Stomach (tissue), 9 donors: ENCODE measurements around the gene GRIK1. TPM values are rescaled to one million over a fixed set of nuclear protein-coding genes. Genes with fewer than 3 reads are reported as not detected.
A peak's percentile ranks its signal among the peaks of the same experiment; 100 is the strongest.

Experiments
- DNase-seq, 2 donors: peaks; one replicate each; pipeline versions ENCODE4 v3.0.0 to v3.0.0-alpha.2; 2013 to 2019
- H3K27ac ChIP-seq, 5 donors: fragments of 200-600 bp in 4 of 5; sonication (generic) in 4 of 5; one replicate each; pipeline ENCODE4 v1.5.1; 2013 to 2019; ENCODE audit warnings: mild to moderate bottlenecking in 1 of 5, moderate library complexity in 1 of 5
- H3K27me3 ChIP-seq, 3 donors: fragments of 200-600 bp; sonication (generic); one replicate each; pipeline ENCODE4 v1.5.1; 2017 to 2019; ENCODE audit warnings: mixed run types in 1 of 3
- H3K36me3 ChIP-seq, 4 donors: fragments of 200-600 bp; sonication (generic); 1 replicate in 3 of 4; 2 replicates in 1 of 4; pipeline ENCODE4 v1.5.1; 2016 to 2019
- H3K4me1 ChIP-seq, 4 donors: fragments of 200-600 bp; sonication (generic); one replicate each; pipeline ENCODE4 v1.5.1; 2016 to 2019
- H3K4me3 ChIP-seq, 4 donors: fragments of 200-600 bp; sonication (generic) in 3 of 4; one replicate each; pipeline ENCODE4 v1.5.1; 2016 to 2019; ENCODE audit warnings: mild to moderate bottlenecking in 1 of 4
- H3K9me3 ChIP-seq, 4 donors: fragments of 200-600 bp; sonication (generic); one replicate each; pipeline ENCODE4 v1.5.1; 2016 to 2019
- EP300 ChIP-seq: sonication (generic); formaldehyde crosslinking; IDR thresholded peaks from one replicate; pipeline ENCODE4 v1.6.1; 2017; ENCODE audit warnings: antibody characterized with exemption
- POLR2A ChIP-seq, 4 donors: fragments of 450-650 bp; IDR thresholded peaks; one replicate each; pipeline ENCODE4 v1.6.1; 2016; ENCODE audit warnings: antibody characterized with exemption in 4 of 4, control low read depth in 2 of 4, mild to moderate bottlenecking in 1 of 4, moderate library complexity in 1 of 4
- POLR2AphosphoS5 ChIP-seq, 3 donors: sonication (generic); formaldehyde crosslinking; IDR thresholded peaks; one replicate each; pipeline ENCODE4 v1.6.1; 2016; ENCODE audit warnings: antibody characterized with exemption in 3 of 3
- WGBS, 5 donors: extraction: QIAGEN DNeasy Blood & Tissue Kit in 3 of 5; methylation state at CpG; one replicate each; pipeline versions ENCODE4 v1.1.5 to v1.1.7; 2013 to 2018; 5-methylcytosine and 5-hydroxymethylcytosine counted together
- intact Hi-C: fragments of 100-400 bp; cut with DNase I; formaldehyde crosslinking; loops from one replicate; pipeline ENCODE4 v1.15.1; 2023; ENCODE audit warnings: low total_unique reads
- polyA plus RNA-seq, 3 donors: library from polyadenylated mRNA; stranded (reverse); fragments of 200-250 nt; gene quantifications; one replicate each; pipeline ENCODE4 v1.2.3, GENCODE V29; 2013
- total RNA-seq, 5 donors: library from RNA; depleted of rRNA; stranded (reverse); fragments of >200 nt; gene quantifications; one replicate each; pipeline versions ENCODE4 v1.1.0 to v1.2.3, GENCODE V29; 2014 to 2016
- TF ChIP-seq, protein P1 (sequence below), 7 experiments: fragments of 450-650 bp in 4 of 7; fragments of 200-600 bp in 3 of 7; sonication (generic) in 3 of 7; IDR thresholded peaks; one replicate each; pipeline ENCODE4 v1.5.1; 2016 to 2019; ENCODE audit warnings: antibody characterized with exemption in 7 of 7, control low read depth in 2 of 7, mild to moderate bottlenecking in 1 of 7
- donor health status: healthy with polysubstance abuse.
- donor health status: Bipolar disorder and iron deficiency.
- donor health status: healthy.

The GRIK1 gene
- total and polyA plus RNA-seq, 8 donors = 0.06 to 1.5 (median 0.66) TPM; not detected in 4

GRCh38 chr21:29546071-29546470 is 393.7 kb downstream of the GRIK1 start:
- 92 to 97% (median 93%) methylated on average over 3 of the region's 3 CpGs for WGBS, 5 donors
- H3K4me1 ChIP-seq = no peaks in the 10 kb centered on the region
- DNase-seq = no peak
- no peak for TF ChIP-seq POLR2A (IDR thresholded peaks at IDR 0.05)
- TF ChIP-seq EP300 = no peak
- H3K4me3 ChIP-seq = no peak overlapping the region
- no peaks in the 10 kb centered on the region for H3K9me3 ChIP-seq
- H3K27ac ChIP-seq = no peak overlapping the region
- intact Hi-C loops = no loop called here
- H3K36me3 ChIP-seq = no peaks in the 10 kb centered on the region
- no peaks in the 10 kb centered on the region for H3K27me3 ChIP-seq

- peak in 1 of 2 donors; percentile 13 for DNase-seq
- no peaks in the 10 kb centered on the region for H3K4me1 ChIP-seq
- WGBS, 5 donors = 18 to 58% (median 54%) methylated on average over 1 of the region's 1 CpG
- H3K4me3 ChIP-seq = no peak overlapping the region
- no peaks in the 10 kb centered on the region for H3K36me3 ChIP-seq
- peaks cover 0 to 13% (median 0%) of the 10 kb centered on the region in 4 donors for H3K9me3 ChIP-seq
- TF ChIP-seq EP300 (no peak), POLR2AphosphoS5 (IDR thresholded peaks at IDR 0.05) (no peak), POLR2A (IDR thresholded peaks at IDR 0.05) (no peak)
- TF ChIP-seq, protein P1, sequence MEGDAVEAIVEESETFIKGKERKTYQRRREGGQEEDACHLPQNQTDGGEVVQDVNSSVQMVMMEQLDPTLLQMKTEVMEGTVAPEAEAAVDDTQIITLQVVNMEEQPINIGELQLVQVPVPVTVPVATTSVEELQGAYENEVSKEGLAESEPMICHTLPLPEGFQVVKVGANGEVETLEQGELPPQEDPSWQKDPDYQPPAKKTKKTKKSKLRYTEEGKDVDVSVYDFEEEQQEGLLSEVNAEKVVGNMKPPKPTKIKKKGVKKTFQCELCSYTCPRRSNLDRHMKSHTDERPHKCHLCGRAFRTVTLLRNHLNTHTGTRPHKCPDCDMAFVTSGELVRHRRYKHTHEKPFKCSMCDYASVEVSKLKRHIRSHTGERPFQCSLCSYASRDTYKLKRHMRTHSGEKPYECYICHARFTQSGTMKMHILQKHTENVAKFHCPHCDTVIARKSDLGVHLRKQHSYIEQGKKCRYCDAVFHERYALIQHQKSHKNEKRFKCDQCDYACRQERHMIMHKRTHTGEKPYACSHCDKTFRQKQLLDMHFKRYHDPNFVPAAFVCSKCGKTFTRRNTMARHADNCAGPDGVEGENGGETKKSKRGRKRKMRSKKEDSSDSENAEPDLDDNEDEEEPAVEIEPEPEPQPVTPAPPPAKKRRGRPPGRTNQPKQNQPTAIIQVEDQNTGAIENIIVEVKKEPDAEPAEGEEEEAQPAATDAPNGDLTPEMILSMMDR (IDR thresholded peaks at IDR 0.05) = no peak
- no peaks in the 10 kb centered on the region for H3K27me3 ChIP-seq
- intact Hi-C loops = no loop called here
- H3K27ac ChIP-seq = no peak overlapping the region
Observed at GRCh38 chr21:29540289-29540688, 399.5 kb downstream of the GRIK1 start.

DNA sequence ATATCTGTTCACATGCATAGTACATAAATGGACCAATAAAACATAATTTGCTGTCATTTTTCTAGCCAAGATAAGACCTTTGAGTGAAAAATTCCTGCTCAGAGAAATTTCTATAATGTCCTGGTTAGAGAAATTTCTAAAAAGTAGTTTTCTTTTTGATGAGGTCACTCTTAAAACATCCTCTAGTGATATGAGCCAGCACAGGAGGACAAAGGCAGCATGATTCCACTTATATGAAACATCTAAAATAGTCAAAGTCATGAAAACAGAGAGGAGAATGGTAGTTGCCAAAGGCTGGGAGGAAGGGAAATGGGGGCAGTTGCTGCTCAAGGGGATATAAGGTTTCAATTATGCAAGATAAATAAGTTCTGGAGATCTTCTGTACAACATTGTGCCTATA is 401.7 kb downstream of the GRIK1 start:
- Histone ChIP-seq H3K4me1 (no peaks in the 10 kb centered on the region), H3K36me3 (no peaks in the 10 kb centered on the region), H3K4me3 (no peak overlapping the region), H3K27me3 (no peaks in the 10 kb centered on the region), H3K9me3 (peaks cover 0 to 13% (median 0%) of the 10 kb centered on the region in 4 donors), H3K27ac (no peak overlapping the region)
- no peak for DNase-seq
- intact Hi-C loops = no loop called here
- TF ChIP-seq POLR2AphosphoS5 (IDR thresholded peaks at IDR 0.05) (no peak), EP300 (no peak), POLR2A (IDR thresholded peaks at IDR 0.05) (no peak)
- TF ChIP-seq, protein P1 (IDR thresholded peaks at IDR 0.05) = no peak

DNA sequence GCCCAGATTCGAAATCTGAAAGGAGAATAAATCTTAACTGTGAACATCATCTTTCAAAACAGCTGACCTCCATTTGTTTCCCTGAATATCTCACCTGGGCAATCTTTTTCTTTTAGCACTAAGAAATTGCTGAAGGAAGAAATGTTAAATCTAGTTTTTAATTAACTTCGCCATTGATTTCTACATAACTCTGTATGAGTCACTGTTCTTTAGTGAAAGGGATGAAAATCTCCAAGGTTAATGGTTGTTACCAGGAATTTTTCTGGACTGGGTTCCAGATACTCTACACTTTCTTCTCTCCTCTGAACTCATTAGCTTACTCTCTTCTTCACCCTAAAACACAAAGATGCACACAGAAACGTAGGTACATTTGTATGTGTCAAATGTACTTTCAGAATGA is 405.3 kb downstream of the GRIK1 start:
- DNase-seq = no peak
- Histone ChIP-seq H3K36me3 (no peaks in the 10 kb centered on the region), H3K27ac (no peak overlapping the region), H3K9me3 (peaks cover 0 to 13% (median 0%) of the 10 kb centered on the region in 4 donors), H3K4me3 (no peak overlapping the region), H3K4me1 (no peaks in the 10 kb centered on the region), H3K27me3 (no peaks in the 10 kb centered on the region)
- intact Hi-C loops = no loop called here
- TF ChIP-seq, protein P1 (IDR thresholded peaks at IDR 0.05) = no peak
- TF ChIP-seq POLR2AphosphoS5 (IDR thresholded peaks at IDR 0.05) (no peak), POLR2A (IDR thresholded peaks at IDR 0.05) (no peak), EP300 (no peak)
- 67 to 85% (median 72%) methylated on average over 3 of the region's 3 CpGs for WGBS, 5 donors

GRCh38 chr21:29529139-29529538 is 410.7 kb downstream of the GRIK1 start:
- Histone ChIP-seq H3K27me3 (no peaks in the 10 kb centered on the region), H3K36me3 (no peaks in the 10 kb centered on the region), H3K9me3 (peaks cover 0 to 29% (median 18%) of the 10 kb centered on the region in 4 donors), H3K4me3 (no peak overlapping the region), H3K27ac (no peak overlapping the region), H3K4me1 (no peaks in the 10 kb centered on the region)
- intact Hi-C loops = no loop called here
- no peak for DNase-seq
- WGBS, 5 donors = 84 to 92% (median 91%) methylated on average over 4 of the region's 4 CpGs
- TF ChIP-seq, protein P1 (IDR thresholded peaks at IDR 0.05) = no peak
- TF ChIP-seq POLR2AphosphoS5 (IDR thresholded peaks at IDR 0.05) = no peak
- TF ChIP-seq EP300 = no peak
- no peak for TF ChIP-seq POLR2A (IDR thresholded peaks at IDR 0.05)
